B cell (primary cell): Measurements from ENCODE around the gene LRFN4. TPM values are rescaled to one million over a fixed set of nuclear protein-coding genes. Genes with fewer than 3 reads are reported as not detected.

Experiments
- ATAC-seq: fragments of 200-7000 bp; cut with Tn5 transposase; one replicate; pipeline ENCODE4 v1.10.0; 2021; ENCODE audit warnings: low read depth, mild to moderate bottlenecking, moderate number of reproducible peaks, moderate library complexity
- CTCF ChIA-PET: fragments of 350-600 bp; sonication (Branson Sonifier 250); formaldehyde crosslinking; loops from one replicate; lab custom pipeline; 2021; ENCODE audit warnings: antibody characterized with exemption, inconsistent platforms; lab: Charles Lee
- POLR2A ChIA-PET: fragments of 350-600 bp; sonication (Branson Sonifier 250); formaldehyde crosslinking; loops from one replicate; lab custom pipeline; 2021; ENCODE audit warnings: antibody characterized with exemption; lab: Charles Lee
- DNase-seq: peaks from one replicate; pipeline ENCODE4 v3.0.0; 2013
- H2AFZ ChIP-seq: 2 replicates; pipeline ENCODE4 v1.6.1; 2012; ENCODE audit warnings: mild to moderate bottlenecking, low read depth, low read length; ENCODE audit not compliant: insufficient read depth, poor library complexity, severe bottlenecking
- H3K27ac ChIP-seq, 2 donors: 1 replicate in 1 of 2; 2 replicates in 1 of 2; pipeline ENCODE4 v1.5.1; 2012 to 2013; ENCODE audit warnings: low read length in 2 of 2, mild to moderate bottlenecking in 2 of 2, moderate library complexity in 1 of 2
- H3K27me3 ChIP-seq, 4 experiments: fragments of 200-600 bp in 1 of 4; sonication (generic) in 1 of 4; replicated peaks in 1 of 4; 1 replicate in 2 of 4; 2 replicates in 2 of 4; pipeline versions ENCODE4 v1.6.1 to v1.7.0; 2013 to 2016; ENCODE audit warnings: low read length in 3 of 4, mild to moderate bottlenecking in 2 of 4, mixed read lengths in 1 of 4, moderate library complexity in 1 of 4; ENCODE audit not compliant: insufficient read depth in 4 of 4, control insufficient read depth in 3 of 4; ENCODE audit errors: control extremely low read depth in 1 of 4
- H3K36me3 ChIP-seq, 2 experiments: replicated peaks in 1 of 2; 1 replicate in 1 of 2; 2 replicates in 1 of 2; pipeline versions ENCODE4 v1.6.1 to v1.7.1; 2013; ENCODE audit warnings: low read length in 1 of 2; ENCODE audit not compliant: insufficient read depth in 2 of 2, control insufficient read depth in 1 of 2; ENCODE audit errors: control extremely low read depth in 1 of 2, extremely low read depth in 1 of 2
- H3K4me1 ChIP-seq, 2 donors: fragments of 200-600 bp in 1 of 2; sonication (generic) in 1 of 2; 1 replicate in 1 of 2; 2 replicates in 1 of 2; pipeline versions ENCODE4 v1.5.1 to v1.6.1; 2013 to 2017; ENCODE audit warnings: low read length in 2 of 2; ENCODE audit not compliant: control insufficient read depth in 2 of 2, insufficient read depth in 2 of 2
- H3K4me2 ChIP-seq: replicated peaks from 2 replicates; pipeline ENCODE3; 2012; ENCODE audit warnings: mild to moderate bottlenecking, low read depth, low read length; ENCODE audit not compliant: poor library complexity, severe bottlenecking
- H3K4me3 ChIP-seq, 5 experiments: fragments of 200-600 bp in 1 of 5; sonication (generic) in 1 of 5; 1 replicate in 3 of 5; 2 replicates in 2 of 5; pipeline versions ENCODE4 v1.5.1 to v1.7.0; 2011 to 2016; ENCODE audit warnings: low read length in 4 of 5, mild to moderate bottlenecking in 4 of 5, low read depth in 2 of 5, control low read depth in 1 of 5, moderate library complexity in 1 of 5; ENCODE audit not compliant: insufficient read depth in 1 of 5; ENCODE audit errors: control extremely low read depth in 1 of 5, extremely low read depth in 1 of 5
- H3K79me2 ChIP-seq: fragments of 200-600 bp; sonication (generic); one replicate; pipeline ENCODE4 v1.6.0; 2016; ENCODE audit warnings: low read length; ENCODE audit not compliant: control insufficient read depth, insufficient read depth
- H3K9ac ChIP-seq: fragments of 200-600 bp; sonication (generic); 2 replicates; pipeline ENCODE4 v1.6.1; 2017; ENCODE audit warnings: mild to moderate bottlenecking, low read length, moderate library complexity
- H3K9me3 ChIP-seq, 3 donors: one replicate each; pipeline versions ENCODE4 v1.6.1 to v1.7.1; 2013; ENCODE audit warnings: low read length in 2 of 3; ENCODE audit not compliant: control insufficient read depth in 2 of 3, insufficient read depth in 1 of 3; ENCODE audit errors: control extremely low read depth in 1 of 3
- H4K20me1 ChIP-seq: 2 replicates; pipeline ENCODE4 v1.6.0; 2012; ENCODE audit warnings: mild to moderate bottlenecking, low read length; ENCODE audit not compliant: insufficient read depth, control insufficient read depth, poor library complexity, severe bottlenecking
- H3K27ac Mint-ChIP-seq: one replicate; pipeline ENCODE4 v1.8.0; 2021; ENCODE audit warnings: mixed read lengths
- H3K27me3 Mint-ChIP-seq: one replicate; pipeline ENCODE4 v1.8.0; 2021; ENCODE audit warnings: mixed read lengths
- H3K4me1 Mint-ChIP-seq: one replicate; pipeline ENCODE4 v1.8.0; 2021; ENCODE audit warnings: mixed read lengths
- H3K4me3 Mint-ChIP-seq: one replicate; pipeline ENCODE4 v1.8.0; 2021; ENCODE audit warnings: mixed read lengths
- H3K9me3 Mint-ChIP-seq: one replicate; pipeline ENCODE4 v1.8.0; 2022; ENCODE audit warnings: mixed read lengths; ENCODE audit not compliant: insufficient read depth
- CTCF ChIP-seq: fragments of 200-600 bp; IDR thresholded peaks from one replicate; pipeline ENCODE4 v1.8.0; 2022; ENCODE audit warnings: antibody characterized with exemption, mild to moderate bottlenecking
- EZH2 ChIP-seq: IDR thresholded peaks from 2 replicates; pipeline ENCODE4 v1.6.1; 2012; ENCODE audit warnings: borderline replicate concordance, low read depth, mild to moderate bottlenecking, moderate library complexity, low read length; ENCODE audit not compliant: insufficient read depth, poor library complexity, severe bottlenecking
- whole genome bisulfite sequencing: methylation state at CpG from one replicate; pipeline ENCODE4 v1.1.5; 2013; ENCODE audit warnings: missing lambda C conversion rate; ENCODE audit not compliant: insufficient coverage; 5-methylcytosine and 5-hydroxymethylcytosine counted together
- intact Hi-C: fragments of 100-400 bp; cut with micrococcal nuclease; formaldehyde crosslinking; loops from one replicate; pipeline ENCODE4 v1.10.0; 2022
- polyA plus RNA-seq: library from polyadenylated mRNA; depleted of rRNA; stranded (reverse); fragments of >200 nt; gene quantifications from 2 replicates; pipeline ENCODE4 v1.2.3, GENCODE V29; 2012
- total RNA-seq, 2 donors: library from RNA; stranded (reverse); fragments of 120-200 nt in 1 of 2; gene quantifications; 1 replicate in 1 of 2; 2 replicates in 1 of 2; pipeline versions ENCODE4 v1.2.3 to v1.2.4, GENCODE V29; 2013 to 2022

The LRFN4 gene
- total and polyA plus RNA-seq, 2 donors (not counting 1 experiment from before 2014, with no cell fraction given): 7.1 to 12.1 TPM

DNA sequence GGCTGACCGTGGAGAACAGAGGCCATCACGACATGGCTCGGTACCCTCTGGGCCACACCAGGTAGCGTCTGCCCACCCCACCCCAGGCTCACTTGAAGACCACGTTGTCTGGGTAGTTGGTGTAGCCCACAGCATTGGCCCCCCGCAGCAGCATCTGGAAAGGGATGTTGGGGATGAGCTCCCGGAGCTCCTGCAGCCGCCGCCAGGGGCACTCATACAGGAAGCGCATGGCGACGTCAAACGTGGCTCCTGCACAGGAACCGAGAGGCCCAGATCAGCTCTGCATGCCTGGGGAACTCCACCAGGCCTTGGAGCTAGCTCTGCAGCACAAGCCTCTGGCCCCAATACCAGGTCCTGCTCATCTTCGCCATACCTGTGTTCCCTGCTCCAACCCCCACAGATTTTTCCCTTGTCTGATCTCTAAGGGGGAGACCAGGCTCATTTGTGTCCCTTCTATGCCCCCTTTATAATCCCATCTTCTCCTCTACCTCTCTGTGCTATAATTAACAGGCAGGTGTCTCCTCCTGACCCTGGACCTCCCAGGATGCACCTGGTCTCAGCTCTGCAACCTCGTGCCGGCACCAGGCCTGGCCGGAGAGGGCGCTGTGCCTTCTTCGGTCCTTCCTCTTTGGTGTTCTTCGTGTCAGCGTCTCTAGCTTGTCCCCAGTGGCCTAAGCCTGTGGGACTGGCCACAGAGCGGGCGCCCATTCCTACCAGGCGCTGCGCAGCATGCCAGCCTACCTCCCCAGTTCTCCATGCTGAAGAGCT is 5.0 kb upstream of the LRFN4 start:
- DNase-seq (no peak), ATAC-seq (no peak)
- Mint-ChIP-seq H3K4me3 (no peak overlapping the region), H3K27ac (peak overlapping the region; percentile 41), H3K9me3 (no peaks in the 10 kb centered on the region), H3K4me1 (peaks cover 14% of the 10 kb centered on the region), H3K27me3 (no peaks in the 10 kb centered on the region)
- CTCF ChIA-PET: interaction anchor here (1.2 to 1.5 kb wide), 2 partner anchors 8 to 16 kb away, joined by 3 to 4 read pairs; no protein-coding TSS in a partner anchor
- TF ChIP-seq CTCF (peak; percentile 22), EZH2 (no peak)
- POLR2A ChIA-PET: interaction anchor here (1.6 kb wide), 1 partner anchor 9 kb away, joined by 6 read pairs; the partner anchor contains the start of gene RCE1
- 62% methylated on average over 24 of the region's 26 CpGs for WGBS
- no peak overlapping the region for H3K4me2 ChIP-seq
- H3K79me2 ChIP-seq: no peaks in the 10 kb centered on the region
- no peak overlapping the region for H3K27ac ChIP-seq
- no peaks in the 10 kb centered on the region for H3K9me3 ChIP-seq
- peaks cover under 1 to 11% of the 10 kb centered on the region in 2 experiments for H3K36me3 ChIP-seq
- H3K9ac ChIP-seq: no peak overlapping the region
- no peaks in the 10 kb centered on the region for H3K27me3 ChIP-seq
- H4K20me1 ChIP-seq: no peaks in the 10 kb centered on the region
- H3K4me1 ChIP-seq: peaks cover 5 to 15% of the 10 kb centered on the region in 2 donors
- intact Hi-C loops: no loop called here
- no peak overlapping the region for H3K4me3 ChIP-seq
- no peak overlapping the region for H2AFZ ChIP-seq
